ENCODE data around the gene PCGF6.
"Not testable (repeated sequence)": the region's sequence is repeated elsewhere in the genome, so short reads cannot be mapped to it uniquely, and the experiment has no call there.

PCGF6 gene

GRCh38 chr10:103355906-103356599, 5.1 kb upstream of the PCGF6 start:
- no peak overlapping the region for H3K4me3 Mint-ChIP-seq
- CTCF ChIA-PET: interaction anchor here (1.3 kb wide), 1 partner anchor 11 kb away, joined by 5 read pairs; the partner anchor contains the start of gene TAF5
- no peaks in the 10 kb centered on the region for H3K9me3 Mint-ChIP-seq
- H3K27ac Mint-ChIP-seq: no peak overlapping the region
- peaks cover 5% of the 10 kb centered on the region for H3K4me1 Mint-ChIP-seq
- peaks cover 4% of the 10 kb centered on the region for H3K27me3 Mint-ChIP-seq
- H3K36me3 Mint-ChIP-seq: no peaks in the 10 kb centered on the region
- no peak for DNase-seq

- H3K36me3 Mint-ChIP-seq, H3K27ac Mint-ChIP-seq, H3K27me3 Mint-ChIP-seq, DNase-seq, H3K9me3 Mint-ChIP-seq, CTCF ChIA-PET, H3K4me3 Mint-ChIP-seq: not testable (repeated sequence)
- peaks cover 11% of the 10 kb centered on the region for H3K4me1 Mint-ChIP-seq
These were observed 3.6 kb upstream of the PCGF6 start for GRCh38 chr10:103354567-103354966.

GRCh38 chr10:103353281-103353680, 2.3 kb upstream of the PCGF6 start:
- no peak overlapping the region for H3K4me3 Mint-ChIP-seq
- no peak overlapping the region for H3K27ac Mint-ChIP-seq

GRCh38 chr10:103350175-103350516, 794 bp downstream of the PCGF6 start:
- CTCF ChIA-PET: interaction anchor here (1.2 kb wide), 2 partner anchors 133 to 136 kb away, joined by 3 to 4 read pairs; no protein-coding TSS in a partner anchor
- peaks cover 17% of the 10 kb centered on the region for H3K4me1 Mint-ChIP-seq

More at GRCh38 chr10:103353281-103353680, 2.3 kb upstream of the PCGF6 start:
- CTCF ChIA-PET: interaction anchor here (0.7 kb wide), 2 partner anchors 21 to 26 kb away, joined by 3 read pairs; no protein-coding TSS in a partner anchor
- Mint-ChIP-seq H3K9me3 (no peaks in the 10 kb centered on the region), H3K36me3 (peaks cover 6% of the 10 kb centered on the region), H3K27me3 (no peaks in the 10 kb centered on the region), H3K4me1 (peaks cover 17% of the 10 kb centered on the region)
- DNase-seq: no peak

GRCh38 chr10:103336370-103336769, 14.6 kb downstream of the PCGF6 start:
- DNase-seq: no peak
- no peaks in the 10 kb centered on the region for H3K27me3 Mint-ChIP-seq
- no peaks in the 10 kb centered on the region for H3K9me3 Mint-ChIP-seq
- no peaks in the 10 kb centered on the region for H3K4me1 Mint-ChIP-seq
- CTCF ChIA-PET: interaction anchor here (0.6 to 1.0 kb wide), 2 partner anchors 81 to 97 kb away, joined by 3 read pairs; no protein-coding TSS in a partner anchor
- peaks cover 21% of the 10 kb centered on the region for H3K36me3 Mint-ChIP-seq
- no peak overlapping the region for H3K27ac Mint-ChIP-seq
- no peak overlapping the region for H3K4me3 Mint-ChIP-seq

More at GRCh38 chr10:103350175-103350516, 794 bp downstream of the PCGF6 start:
- peak overlapping the region; percentile 77 for H3K27ac Mint-ChIP-seq
- peaks cover 12% of the 10 kb centered on the region for H3K36me3 Mint-ChIP-seq
- H3K27me3 Mint-ChIP-seq: no peaks in the 10 kb centered on the region
- H3K4me3 Mint-ChIP-seq: peak overlapping the region; percentile 89
- no peaks in the 10 kb centered on the region for H3K9me3 Mint-ChIP-seq
- DNase-seq: no peak

- DNase-seq: no peak
- Mint-ChIP-seq H3K27me3 (no peaks in the 10 kb centered on the region), H3K9me3 (no peaks in the 10 kb centered on the region), H3K4me1 (no peaks in the 10 kb centered on the region), H3K36me3 (peaks cover 23% of the 10 kb centered on the region), H3K27ac (no peak overlapping the region), H3K4me3 (no peak overlapping the region)
- CTCF ChIA-PET: interaction anchor here (0.5 to 2.3 kb wide), 12 partner anchors 9 to 498 kb away, joined by 3 to 15 read pairs (median 3); partner anchors contain the start of gene CNNM2
These were observed 16.4 kb downstream of the PCGF6 start for GRCh38 chr10:103334567-103334966.

GRCh38 chr10:103333934-103334520, 16.9 kb downstream of the PCGF6 start:
- no peaks in the 10 kb centered on the region for H3K4me1 Mint-ChIP-seq
- H3K36me3 Mint-ChIP-seq: peaks cover 22% of the 10 kb centered on the region
- H3K27ac Mint-ChIP-seq: no peak overlapping the region
- H3K4me3 Mint-ChIP-seq: no peak overlapping the region
- no peaks in the 10 kb centered on the region for H3K9me3 Mint-ChIP-seq
- H3K27me3 Mint-ChIP-seq: no peaks in the 10 kb centered on the region
- CTCF ChIA-PET: interaction anchor here (0.5 to 2.3 kb wide), 12 partner anchors 9 to 418 kb away, joined by 3 to 15 read pairs (median 4); partner anchors contain the start of gene CNNM2
- DNase-seq: no peak

- Mint-ChIP-seq H3K27ac (no peak overlapping the region), H3K4me3 (no peak overlapping the region), H3K27me3 (no peaks in the 10 kb centered on the region), H3K36me3 (peaks cover 23% of the 10 kb centered on the region), H3K9me3 (no peaks in the 10 kb centered on the region), H3K4me1 (no peaks in the 10 kb centered on the region)
- CTCF ChIA-PET: no interaction called here
- DNase-seq: no peak
These were observed 23.0 kb downstream of the PCGF6 start for GRCh38 chr10:103327906-103328305.

GRCh38 chr10:103316087-103316486, 34.9 kb downstream of the PCGF6 start:
- H3K9me3 Mint-ChIP-seq: no peaks in the 10 kb centered on the region
- H3K4me3 Mint-ChIP-seq: no peak overlapping the region
- no peaks in the 10 kb centered on the region for H3K27me3 Mint-ChIP-seq
- CTCF ChIA-PET: interaction anchor here (1.2 kb wide), 1 partner anchor 18 kb away, joined by 3 read pairs; no protein-coding TSS in a partner anchor
- no peak overlapping the region for H3K27ac Mint-ChIP-seq
- DNase-seq: no peak
- peaks cover 18% of the 10 kb centered on the region for H3K36me3 Mint-ChIP-seq
- no peaks in the 10 kb centered on the region for H3K4me1 Mint-ChIP-seq

- Mint-ChIP-seq H3K36me3 (peaks cover 29% of the 10 kb centered on the region), H3K27me3 (no peaks in the 10 kb centered on the region), H3K4me1 (no peaks in the 10 kb centered on the region), H3K27ac (no peak overlapping the region), H3K9me3 (no peaks in the 10 kb centered on the region), H3K4me3 (no peak overlapping the region)
- no peak for DNase-seq
- CTCF ChIA-PET: no interaction called here
These were observed 40.7 kb downstream of the PCGF6 start for GRCh38 chr10:103310197-103310596.

- Mint-ChIP-seq H3K4me3 (no peak overlapping the region), H3K27ac (no peak overlapping the region), H3K36me3 (peaks cover 29% of the 10 kb centered on the region), H3K27me3 (no peaks in the 10 kb centered on the region), H3K4me1 (no peaks in the 10 kb centered on the region), H3K9me3 (no peaks in the 10 kb centered on the region)
- CTCF ChIA-PET: no interaction called here
- no peak for DNase-seq
These were observed 43.3 kb downstream of the PCGF6 start for GRCh38 chr10:103307594-103307993.

- Mint-ChIP-seq H3K27me3 (peaks cover 7% of the 10 kb centered on the region), H3K27ac (no peak overlapping the region), H3K4me1 (no peaks in the 10 kb centered on the region), H3K36me3 (peaks cover 2% of the 10 kb centered on the region), H3K4me3 (no peak overlapping the region), H3K9me3 (no peaks in the 10 kb centered on the region)
- DNase-seq: no peak
- CTCF ChIA-PET: no interaction called here
These were observed 55.4 kb downstream of the PCGF6 start for GRCh38 chr10:103295374-103296015.

GRCh38 chr10:103291588-103291987, 59.4 kb downstream of the PCGF6 start:
- H3K9me3 Mint-ChIP-seq: no peaks in the 10 kb centered on the region
- peaks cover 23% of the 10 kb centered on the region for H3K27me3 Mint-ChIP-seq
- H3K4me1 Mint-ChIP-seq: no peaks in the 10 kb centered on the region
- H3K27ac Mint-ChIP-seq: no peak overlapping the region
- H3K36me3 Mint-ChIP-seq: no peaks in the 10 kb centered on the region
- no peak for DNase-seq
- H3K4me3 Mint-ChIP-seq: no peak overlapping the region
- CTCF ChIA-PET: interaction anchor here (0.7 kb wide), 1 partner anchor 197 kb away, joined by 4 read pairs; no protein-coding TSS in a partner anchor

- Mint-ChIP-seq H3K4me1 (no peaks in the 10 kb centered on the region), H3K36me3 (no peaks in the 10 kb centered on the region), H3K27me3 (peaks cover 30% of the 10 kb centered on the region), H3K4me3 (no peak overlapping the region), H3K9me3 (no peaks in the 10 kb centered on the region), H3K27ac (no peak overlapping the region)
- CTCF ChIA-PET: no interaction called here
- no peak for DNase-seq
These were observed 62.9 kb downstream of the PCGF6 start for GRCh38 chr10:103287992-103288391.

Measured in activated naive CD4-positive, alpha-beta T cell treated with anti-CD3 and anti-CD28 coated beads, Interleukin-2, amount 10 ng/mL, durations not matched to agents 7 days and 5 days (primary cell).